ENCODE data around the gene PLK4. TPM values are rescaled to one million over a fixed set of nuclear protein-coding genes. Genes with fewer than 3 reads are reported as not detected.

Gene PLK4
- total and polyA plus RNA-seq, 2 experiments from 2014 or later, result 25.5 to 38.7 TPM

GRCh38 chr4:127889903-127890302, 9.2 kb downstream of the PLK4 start:
- Histone ChIP-seq H3K4me3 (no peak overlapping the region), H3F3A (replicated peaks; ENCODE audit: low read depth) (no peaks in the 10 kb centered on the region), H3K27me3 (ENCODE audit: insufficient read depth) (no peaks in the 10 kb centered on the region), H2AFZ (no peak overlapping the region), H4K20me1 (replicated peaks; ENCODE audit: insufficient read depth) (no peaks in the 10 kb centered on the region), H3K9me2 (ENCODE audit: insufficient read depth) (no peaks in the 10 kb centered on the region), H3K4me2 (no peak overlapping the region), H3K27ac (ENCODE audit: low read depth) (no peak overlapping the region), H3K4me1 (ENCODE audit: insufficient read depth) (no peaks in the 10 kb centered on the region), H3K79me2 (replicated peaks; ENCODE audit: insufficient read depth) (peaks cover 17% of the 10 kb centered on the region; the same call in 1 of the 2 replicates), H3K36me3 (ENCODE audit: insufficient read depth) (peaks cover 78% of the 10 kb centered on the region)
- Mint-ChIP-seq H3K4me1 (no peaks in the 10 kb centered on the region), H3K27ac (no peak overlapping the region), H3K9me3 (no peaks in the 10 kb centered on the region), H3K36me3 (ENCODE audit: low read depth) (peaks cover 75% of the 10 kb centered on the region), H3K4me3 (no peak overlapping the region), H3K27me3 (ENCODE audit: insufficient read depth, low read depth, poor library complexity) (no peaks in the 10 kb centered on the region)
- DNase-seq (ENCODE audit: low spot score) (no peak), ATAC-seq (no peak)
- TF ChIP-seq CTCF (conservative IDR thresholded peaks at IDR 0.05; ENCODE audit: low read depth in 2 of 2), result no peak
- TF ChIP-seq POLR2AphosphoS5 (IDR thresholded peaks at IDR 0.05; ENCODE audit: low read depth), result no peak
- peak; percentile 40 for TF ChIP-seq EZH2phosphoT487 (IDR thresholded peaks at IDR 0.05; ENCODE audit: unreplicated experiment)
- no peak for TF ChIP-seq CREB1 (CRISPR knock-in tag; IDR thresholded peaks at IDR 0.05; ENCODE audit: low read depth)
- TF ChIP-seq JUNB (IDR thresholded peaks at IDR 0.05; ENCODE audit: unreplicated experiment), result no peak
- TF ChIP-seq REST (IDR thresholded peaks at IDR 0.05; ENCODE audit: unreplicated experiment), result no peak

GRCh38 chr4:127896069-127896468, 15.4 kb downstream of the PLK4 start:
- Mint-ChIP-seq H3K9me3 (peaks cover 8% of the 10 kb centered on the region; the same call in 2 of the 3 replicates), H3K4me1 (no peaks in the 10 kb centered on the region), H3K27me3 (ENCODE audit: insufficient read depth, low read depth, poor library complexity) (no peaks in the 10 kb centered on the region), H3K27ac (no peak overlapping the region), H3K4me3 (no peak overlapping the region), H3K36me3 (ENCODE audit: low read depth) (peaks cover 71% of the 10 kb centered on the region)
- H3F3A ChIP-seq (replicated peaks; ENCODE audit: low read depth), result no peaks in the 10 kb centered on the region
- peaks cover 67% of the 10 kb centered on the region for H3K36me3 ChIP-seq (ENCODE audit: insufficient read depth)
- no peak overlapping the region for H3K27ac ChIP-seq (ENCODE audit: low read depth)
- no peak overlapping the region for H3K4me2 ChIP-seq
- H3K4me3 ChIP-seq, result no peak overlapping the region
- H3K79me2 ChIP-seq (replicated peaks; ENCODE audit: insufficient read depth), result no peaks in the 10 kb centered on the region
- TF ChIP-seq ZNF462 (CRISPR knock-in tag; IDR thresholded peaks at IDR 0.05), result no peak
- no peak for DNase-seq (ENCODE audit: low spot score)
- ATAC-seq, result no peak
- no peak overlapping the region for H2AFZ ChIP-seq
- no peaks in the 10 kb centered on the region for H3K27me3 ChIP-seq (ENCODE audit: insufficient read depth)
- H4K20me1 ChIP-seq (replicated peaks; ENCODE audit: insufficient read depth), result no peaks in the 10 kb centered on the region
- no peaks in the 10 kb centered on the region for H3K9me2 ChIP-seq (ENCODE audit: insufficient read depth)
- no peaks in the 10 kb centered on the region for H3K4me1 ChIP-seq (ENCODE audit: insufficient read depth)

Measured in GM23338 (cell line).